ENCODE measurements around the gene METTL16. TPM values are rescaled to one million over a fixed set of nuclear protein-coding genes. Genes with fewer than 3 reads are reported as not detected.
"Not testable (repeated sequence)": the region's sequence is repeated elsewhere in the genome, so short reads cannot be mapped to it uniquely, and the experiment has no call there.

The METTL16 gene
- total and polyA plus RNA-seq, 7 donors = 6.5 to 33.2 (median 18.3) TPM

DNA sequence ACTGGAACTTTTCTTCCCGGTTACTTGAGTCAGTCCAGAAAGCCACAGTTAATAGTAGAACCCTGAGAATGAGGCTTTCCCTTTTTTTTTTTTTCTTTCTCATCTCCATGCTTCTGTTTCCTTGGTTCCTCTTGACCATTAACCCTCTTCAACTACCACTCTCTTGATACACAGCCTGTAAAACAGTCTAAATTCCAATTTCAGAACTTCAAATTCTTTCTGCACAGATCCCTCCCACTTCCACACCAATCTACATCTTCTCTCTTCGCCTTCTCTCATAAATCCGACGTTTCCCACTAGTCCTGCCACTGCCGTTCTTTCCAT is 588 bp downstream of the METTL16 start:
- no peaks in the 10 kb centered on the region for H3K27me3 ChIP-seq
- no peaks in the 10 kb centered on the region for H3K9me3 ChIP-seq
- H3K27ac ChIP-seq = peak overlapping the region; percentile 89 to 93 (median 90)
- H3K36me3 ChIP-seq = no peaks in the 10 kb centered on the region
- H3K4me3 ChIP-seq = peak overlapping the region; percentile 62 to 72 (median 67)
- intact Hi-C loops (cut with DNase I) = loop anchor here (2.0 to 10.0 kb wide), 3 partner anchors 82 to 201 kb away; partner anchors contain the start of genes CLUH and PAFAH1B1
- H3K4me1 ChIP-seq = peaks cover 0 to 34% (median 31%) of the 10 kb centered on the region in 4 donors
- DNase-seq = no peak
- TF ChIP-seq EP300 (IDR thresholded peaks at IDR 0.05) (peak in 1 of 4 donors; percentile 2), POLR2AphosphoS5 (IDR thresholded peaks at IDR 0.05) (no peak), POLR2A (IDR thresholded peaks at IDR 0.05) (no peak)
- WGBS, 2 donors = 0 to 1% methylated on average over 5 of the region's 5 CpGs

DNA sequence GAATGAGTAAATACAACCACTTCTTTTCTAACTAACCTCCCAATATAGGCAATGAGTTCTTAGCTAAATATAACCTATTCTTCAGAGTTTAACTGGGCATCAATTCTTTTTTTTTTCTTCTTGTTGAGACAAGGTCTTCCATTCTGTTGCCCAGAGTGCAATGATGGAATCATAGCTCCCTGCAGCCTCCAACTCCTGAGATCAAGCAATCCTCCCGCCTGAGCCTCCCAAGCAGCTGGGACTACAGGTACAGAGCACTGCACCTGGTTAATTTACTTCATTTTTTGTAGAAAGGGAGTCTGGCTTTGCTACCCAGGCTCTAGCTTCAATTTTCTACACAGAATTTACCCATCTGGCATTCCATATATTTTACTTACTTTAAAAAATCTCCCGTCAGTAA is 1.1 kb downstream of the METTL16 start:
- intact Hi-C loops (cut with DNase I) = loop anchor here (2.0 to 10.0 kb wide), 3 partner anchors 82 to 202 kb away; partner anchors contain the start of genes CLUH and PAFAH1B1
- H3K27me3 ChIP-seq = no peaks in the 10 kb centered on the region
- TF ChIP-seq EP300 (IDR thresholded peaks at IDR 0.05) = no peak
- DNase-seq = no peak
- peaks cover 0 to 34% (median 31%) of the 10 kb centered on the region in 4 donors for H3K4me1 ChIP-seq
- H3K27ac ChIP-seq = peak overlapping the region; percentile 89 to 93 (median 90)
- peak overlapping the region; percentile 62 to 72 (median 67) for H3K4me3 ChIP-seq
- no peaks in the 10 kb centered on the region for H3K36me3 ChIP-seq
- WGBS, 2 donors = 44 to 62% methylated on average over 2 of the region's 2 CpGs
- H3K9me3 ChIP-seq = no peaks in the 10 kb centered on the region

GRCh38 chr17:2508035-2508434 is 3.7 kb downstream of the METTL16 start:
- no peak for DNase-seq
- Histone ChIP-seq H3K27me3 (no peaks in the 10 kb centered on the region), H3K27ac (no peak overlapping the region), H3K4me3 (no peak overlapping the region), H3K4me1 (peaks cover 0 to 34% (median 31%) of the 10 kb centered on the region in 4 donors), H3K9me3 (no peaks in the 10 kb centered on the region), H3K36me3 (no peaks in the 10 kb centered on the region)
- intact Hi-C loops (cut with DNase I) = no loop called here
- WGBS, 2 donors = 84 to 89% methylated on average over 1 of the region's 1 CpG
- TF ChIP-seq POLR2A (IDR thresholded peaks at IDR 0.05) (no peak), POLR2AphosphoS5 (IDR thresholded peaks at IDR 0.05) (no peak), EP300 (IDR thresholded peaks at IDR 0.05) (no peak), CTCF (IDR thresholded peaks at IDR 0.05) (no peak)

DNA sequence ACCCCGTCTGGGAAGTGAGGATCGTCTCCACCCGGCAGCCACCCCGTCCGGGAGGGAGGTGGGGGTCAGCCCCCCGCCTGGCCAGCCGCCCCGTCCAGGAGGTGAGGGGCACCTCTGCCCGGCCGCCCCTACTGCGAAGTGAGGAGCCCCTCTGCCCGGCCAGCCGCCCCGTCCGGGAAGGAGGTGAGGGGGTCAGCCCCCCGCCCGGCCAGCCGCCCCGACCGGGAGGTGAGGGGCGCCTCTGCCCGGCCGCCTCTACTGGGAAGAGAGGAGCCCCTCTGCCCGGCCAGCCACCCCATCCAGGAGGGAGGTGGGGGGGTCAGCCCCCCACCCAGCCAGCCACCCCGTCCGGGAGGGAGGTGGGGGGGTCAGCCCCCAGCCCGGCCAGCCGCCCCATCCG is 4.7 kb downstream of the METTL16 start:
- WGBS, 2 donors = 96 to 97% methylated on average over 29 of the region's 29 CpGs
- intact Hi-C loops (cut with DNase I) = not testable (repeated sequence)

DNA sequence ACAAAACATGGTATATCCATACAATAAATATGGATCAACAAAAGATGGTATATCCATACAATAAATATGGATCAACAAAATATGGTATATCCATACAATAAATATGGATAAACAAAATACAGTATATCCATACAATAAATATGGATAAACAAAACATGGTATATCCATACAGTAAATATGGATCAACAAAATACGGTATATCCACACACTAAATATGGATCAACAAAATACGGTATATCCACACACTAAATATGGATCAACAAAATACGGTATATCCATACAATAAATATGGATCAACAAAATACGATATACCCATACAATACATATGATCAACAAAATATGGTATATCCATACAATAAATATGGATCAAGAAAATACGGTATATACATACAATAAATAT is 8.1 kb downstream of the METTL16 start:
- H3K36me3 ChIP-seq = peaks cover 0 to 32% (median 5%) of the 10 kb centered on the region in 4 donors
- DNase-seq = no peak
- 89 to 91% methylated on average over 5 of the region's 5 CpGs for WGBS, 2 donors
- H3K27ac ChIP-seq = no peak overlapping the region
- H3K4me1 ChIP-seq = peaks cover 0 to 7% (median 5%) of the 10 kb centered on the region in 4 donors
- intact Hi-C loops (cut with DNase I) = no loop called here
- no peaks in the 10 kb centered on the region for H3K9me3 ChIP-seq
- no peaks in the 10 kb centered on the region for H3K27me3 ChIP-seq
- no peak overlapping the region for H3K4me3 ChIP-seq
- TF ChIP-seq CTCF (IDR thresholded peaks at IDR 0.05) (no peak), POLR2A (IDR thresholded peaks at IDR 0.05) (no peak), EP300 (IDR thresholded peaks at IDR 0.05) (no peak), POLR2AphosphoS5 (IDR thresholded peaks at IDR 0.05) (no peak)

More for the DNA sequence above, 4.7 kb downstream of the METTL16 start:
- not testable (repeated sequence) for H3K27ac ChIP-seq, H3K4me3 ChIP-seq, H3K27me3 ChIP-seq, H3K36me3 ChIP-seq, DNase-seq, H3K9me3 ChIP-seq
- H3K4me1 ChIP-seq = peaks cover 0 to 31% (median 30%) of the 10 kb centered on the region in 4 donors

DNA sequence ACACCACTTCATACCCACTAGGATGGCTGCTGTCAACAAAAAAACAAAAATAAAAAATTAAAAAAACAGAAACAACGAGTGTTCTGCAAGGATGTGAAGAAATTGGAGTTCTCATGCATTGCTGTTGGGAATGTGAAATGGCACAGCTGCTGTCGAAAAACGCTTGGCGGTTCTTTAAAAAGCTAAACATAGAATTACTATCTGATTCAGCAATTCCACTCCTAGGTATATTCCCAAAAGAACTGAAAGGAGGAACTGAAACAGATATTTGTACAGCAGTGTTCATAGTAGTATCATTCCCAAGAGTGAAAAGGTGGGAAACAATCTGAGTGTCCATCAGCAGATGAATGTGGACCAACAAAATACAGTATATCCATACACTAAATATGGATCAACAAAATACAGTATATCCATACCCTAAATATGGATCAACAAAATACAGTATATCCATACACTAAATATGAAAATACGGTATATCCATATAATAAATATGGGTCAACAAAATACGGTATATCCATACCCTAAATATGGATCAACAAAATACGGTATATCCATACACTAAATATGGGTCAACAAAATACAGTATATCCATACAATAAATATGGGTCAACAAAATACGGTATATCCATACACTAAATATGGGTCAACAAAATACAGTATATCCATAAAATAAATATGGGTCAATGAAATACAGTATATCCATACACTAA is 8.7 kb downstream of the METTL16 start:
- peaks cover 0 to under 1% (median 0%) of the 10 kb centered on the region in 4 donors for H3K4me1 ChIP-seq

More for the DNA sequence above, 8.7 kb downstream of the METTL16 start:
- H3K4me3 ChIP-seq = no peak overlapping the region
- DNase-seq = no peak
- intact Hi-C loops (cut with DNase I) = no loop called here
- TF ChIP-seq POLR2A (IDR thresholded peaks at IDR 0.05) (no peak), CTCF (IDR thresholded peaks at IDR 0.05) (no peak), POLR2AphosphoS5 (IDR thresholded peaks at IDR 0.05) (no peak), EP300 (IDR thresholded peaks at IDR 0.05) (no peak)
- H3K27me3 ChIP-seq = no peaks in the 10 kb centered on the region
- no peak overlapping the region for H3K27ac ChIP-seq
- H3K9me3 ChIP-seq = no peaks in the 10 kb centered on the region
- WGBS, 2 donors = 91 to 94% methylated on average over 8 of the region's 8 CpGs
- H3K36me3 ChIP-seq = peaks cover 0 to 33% (median 5%) of the 10 kb centered on the region in 4 donors
